ENCODE data around the gene GLS2. TPM values are rescaled to one million over a fixed set of nuclear protein-coding genes. Genes with fewer than 3 reads are reported as not detected.

Gene GLS2
- total RNA-seq, 2 experiments from 2014 or later: 5.2 to 7.3 TPM

DNA sequence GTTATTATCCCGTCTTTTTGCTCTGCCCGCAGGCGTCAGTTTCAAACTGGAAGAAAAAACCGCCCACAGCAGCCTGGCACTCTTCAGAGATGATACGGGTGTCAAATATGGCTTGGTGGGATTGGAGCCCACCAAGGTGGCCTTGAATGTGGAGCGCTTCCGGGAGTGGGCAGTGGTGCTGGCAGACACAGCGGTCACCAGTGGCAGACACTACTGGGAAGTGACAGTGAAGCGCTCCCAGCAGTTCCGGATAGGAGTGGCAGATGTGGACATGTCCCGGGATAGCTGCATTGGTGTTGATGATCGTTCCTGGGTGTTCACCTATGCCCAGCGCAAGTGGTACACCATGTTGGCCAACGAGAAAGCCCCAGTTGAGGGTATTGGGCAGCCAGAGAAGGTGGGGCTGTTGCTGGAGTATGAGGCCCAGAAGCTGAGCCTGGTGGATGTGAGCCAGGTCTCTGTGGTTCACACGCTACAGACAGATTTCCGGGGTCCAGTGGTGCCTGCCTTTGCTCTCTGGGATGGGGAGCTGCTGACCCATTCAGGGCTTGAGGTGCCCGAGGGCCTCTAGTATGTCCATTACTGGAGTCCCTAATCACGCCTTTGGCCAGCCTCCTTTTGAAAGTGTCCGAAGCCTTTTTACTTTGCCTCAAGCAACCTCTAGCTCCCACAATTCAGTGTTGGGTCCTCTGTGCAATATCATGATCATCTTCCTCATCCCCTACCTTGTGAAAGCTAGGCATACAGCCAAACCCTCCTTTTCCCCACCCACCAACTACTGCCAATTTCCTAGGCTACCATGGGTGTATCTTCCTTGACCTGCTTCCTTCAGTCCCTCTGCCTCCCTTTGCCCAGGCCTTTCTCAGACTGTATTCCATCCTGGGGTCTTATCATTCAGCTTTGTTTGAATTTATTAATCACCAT, 18.7 kb downstream of the GLS2 start:
- intact Hi-C loops (cut with micrococcal nuclease): no loop called here
- ChIA-PET CTCF (interaction anchor here (1.0 to 1.3 kb wide), 2 partner anchors 10 to 27 kb away, joined by 3 to 4 read pairs; no protein-coding TSS in a partner anchor), POLR2A (interaction anchor here (0.5 to 2.3 kb wide), 10 partner anchors 9 to 502 kb away, joined by 3 to 12 read pairs (median 4); partner anchors contain the start of genes STAT2 and TIMELESS)
- H3K4me3 Mint-ChIP-seq: peak overlapping the region; percentile 99
- no peaks in the 10 kb centered on the region for H3K27me3 Mint-ChIP-seq
- H3K27ac Mint-ChIP-seq: peak overlapping the region; percentile 98
- H3K36me3 Mint-ChIP-seq (ENCODE audit: low read depth): peaks cover 25% of the 10 kb centered on the region
- no peak for TF ChIP-seq CTCF (IDR thresholded peaks at IDR 0.05)
- peaks cover 36% of the 10 kb centered on the region for H3K4me1 Mint-ChIP-seq (ENCODE audit: low read depth)
- peaks cover 1% of the 10 kb centered on the region for H3K9me3 Mint-ChIP-seq
- DNase-seq (peak; percentile 15), ATAC-seq (no peak)

GRCh38 chr12:56468216-56469006, 19.6 kb downstream of the GLS2 start, which contains the start of gene SPRYD4:
SPRYD4 (plus strand) TSS chr12:56468578; CDS start chr12:56468592, 14 bp downstream.
- DNase-seq (peak; percentile 95), ATAC-seq (peak; percentile 88)
- peaks cover 35% of the 10 kb centered on the region for H3K4me1 Mint-ChIP-seq (ENCODE audit: low read depth)
- H3K9me3 Mint-ChIP-seq: peaks cover 1% of the 10 kb centered on the region
- no peak for TF ChIP-seq CTCF (IDR thresholded peaks at IDR 0.05)
- H3K27ac Mint-ChIP-seq: peak within 1 kb of the TSS; percentile 98
- POLR2A ChIA-PET: interaction anchor here (0.7 to 2.3 kb wide), 7 partner anchors 10 to 160 kb away, joined by 3 to 12 read pairs (median 4); partner anchors contain the start of gene TIMELESS
- peaks cover 22% of the 10 kb centered on the region for H3K36me3 Mint-ChIP-seq (ENCODE audit: low read depth)
- H3K4me3 Mint-ChIP-seq: peak within 1 kb of the TSS; percentile 99
- CTCF ChIA-PET: interaction anchor here (1.3 to 1.5 kb wide), 2 partner anchors 10 kb away, joined by 3 to 4 read pairs; no protein-coding TSS in a partner anchor
- H3K27me3 Mint-ChIP-seq: no peaks in the 10 kb centered on the region
- intact Hi-C loops (cut with micrococcal nuclease): loop anchor here (1.0 kb wide), 1 partner anchor 134 kb away; no protein-coding TSS in a partner anchor

GRCh38 chr12:56462565-56462964, 25.4 kb downstream of the GLS2 start:
- Mint-ChIP-seq H3K9me3 (peaks cover 1% of the 10 kb centered on the region), H3K27me3 (no peaks in the 10 kb centered on the region)

More at GRCh38 chr12:56462565-56462964, 25.4 kb downstream of the GLS2 start:
- intact Hi-C loops (cut with micrococcal nuclease): no loop called here
- no peak for ATAC-seq
- no peak for DNase-seq
- ChIA-PET POLR2A (interaction anchor here (1.9 kb wide), 1 partner anchor 152 kb away, joined by 5 read pairs; no protein-coding TSS in a partner anchor), CTCF (interaction anchor here (0.6 to 2.3 kb wide), 7 partner anchors 7 to 273 kb away, joined by 3 to 35 read pairs (median 6); partner anchors contain the start of genes MIP, SMARCC2, STAT2 and TIMELESS)
- no peaks in the 10 kb centered on the region for H3K36me3 Mint-ChIP-seq (ENCODE audit: low read depth)
- peaks cover 7% of the 10 kb centered on the region for H3K4me1 Mint-ChIP-seq (ENCODE audit: low read depth)
- no peak overlapping the region for H3K27ac Mint-ChIP-seq
- TF ChIP-seq CTCF (IDR thresholded peaks at IDR 0.05): no peak
- no peak overlapping the region for H3K4me3 Mint-ChIP-seq

All from activated CD8-positive, alpha-beta T cell treated with anti-CD3 and anti-CD28 coated beads for 36 hours (primary cell).